ENCODE results near the gene TMIE. TPM values are rescaled to one million over a fixed set of nuclear protein-coding genes. Genes with fewer than 3 reads are reported as not detected.

TMIE gene
- total and polyA plus RNA-seq, 2 of the 4 experiments (the other 2 are of a cell fraction) = 0.12 TPM; not detected in 1

DNA sequence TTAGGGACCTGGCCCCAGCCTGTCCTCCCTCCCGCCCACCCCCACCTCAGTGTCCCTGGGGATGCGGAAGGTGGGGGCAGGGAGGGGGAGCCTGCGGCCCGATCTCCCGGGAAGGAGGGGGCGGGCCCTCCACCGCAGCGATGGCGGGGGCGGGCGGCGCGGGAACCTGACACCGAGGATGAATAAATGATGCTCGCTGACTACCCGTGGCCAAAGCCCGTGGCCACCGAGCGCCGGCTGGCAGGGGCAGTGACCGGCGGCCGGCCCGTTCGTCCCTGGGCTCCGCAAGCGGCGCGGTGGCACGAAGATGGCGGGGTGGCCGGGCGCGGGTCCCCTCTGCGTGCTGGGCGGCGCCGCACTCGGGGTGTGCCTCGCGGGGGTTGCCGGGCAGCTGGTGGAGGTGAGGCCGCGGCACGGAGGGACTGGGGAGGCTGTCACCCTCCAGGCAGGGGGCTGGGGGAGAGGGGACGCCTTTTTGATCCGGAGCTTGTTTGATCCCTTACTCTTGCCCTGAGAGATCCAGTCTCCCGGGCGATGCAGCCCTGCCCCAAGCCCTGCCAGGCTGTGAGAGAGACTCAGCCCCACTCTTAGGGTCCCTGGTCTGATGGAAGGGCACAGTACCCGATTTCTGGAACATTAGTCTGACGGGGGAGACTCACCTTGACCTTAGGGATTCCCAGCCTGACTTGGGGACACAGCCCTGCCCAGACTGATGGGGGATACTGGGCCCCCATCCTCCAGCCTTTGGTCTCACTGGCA is at the start of gene TMIE (continued):
- TF ChIP-seq FOS (IDR thresholded peaks at IDR 0.05; ENCODE audit: low read depth, low read length) (no peak), NFE2L2 (IDR thresholded peaks at IDR 0.05; ENCODE audit: low read depth, low read length) (no peak), MAZ (IDR thresholded peaks at IDR 0.05; ENCODE audit: borderline replicate concordance, low read depth, low read length) (no peak)

DNA sequence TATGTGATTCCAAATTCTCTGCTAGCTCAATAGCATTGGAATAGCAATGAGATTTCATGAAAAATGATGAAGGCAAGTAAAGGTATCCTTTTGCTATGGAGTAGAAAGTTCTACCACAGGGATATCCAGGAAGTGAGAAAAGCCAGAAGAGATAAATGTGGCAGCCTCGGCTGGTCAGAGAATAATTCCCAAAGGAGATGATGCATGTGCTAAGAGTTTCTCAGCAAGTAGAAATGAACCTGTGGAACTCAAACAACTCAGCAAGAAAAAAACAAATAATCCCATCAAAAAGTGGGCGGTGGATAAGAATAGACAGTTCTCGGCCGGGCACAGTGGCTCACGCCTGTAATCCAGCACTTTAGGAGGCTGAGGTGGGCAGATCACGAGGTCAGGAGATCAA is 45.9 kb upstream of the TMIE start:
- DNase-seq (no peak), ATAC-seq (ENCODE audit: low read depth) (no peak)
- TF ChIP-seq MAFK (IDR thresholded peaks at IDR 0.05; ENCODE audit: low read depth, low read length) (no peak), CHD1 (IDR thresholded peaks at IDR 0.05; ENCODE audit: low read depth, low read length) (no peak), POLR2A (IDR thresholded peaks at IDR 0.05; ENCODE audit: low read depth, low read length) (no peak), MXI1 (IDR thresholded peaks at IDR 0.05; ENCODE audit: borderline replicate concordance, low read depth, low read length) (no peak), NFE2L2 (IDR thresholded peaks at IDR 0.05; ENCODE audit: low read depth, low read length) (no peak), MAZ (IDR thresholded peaks at IDR 0.05; ENCODE audit: borderline replicate concordance, low read depth, low read length) (no peak), RCOR1 (IDR thresholded peaks at IDR 0.05; ENCODE audit: insufficient replicate concordance, low read length) (no peak)
- TF ChIP-seq, protein P1, sequence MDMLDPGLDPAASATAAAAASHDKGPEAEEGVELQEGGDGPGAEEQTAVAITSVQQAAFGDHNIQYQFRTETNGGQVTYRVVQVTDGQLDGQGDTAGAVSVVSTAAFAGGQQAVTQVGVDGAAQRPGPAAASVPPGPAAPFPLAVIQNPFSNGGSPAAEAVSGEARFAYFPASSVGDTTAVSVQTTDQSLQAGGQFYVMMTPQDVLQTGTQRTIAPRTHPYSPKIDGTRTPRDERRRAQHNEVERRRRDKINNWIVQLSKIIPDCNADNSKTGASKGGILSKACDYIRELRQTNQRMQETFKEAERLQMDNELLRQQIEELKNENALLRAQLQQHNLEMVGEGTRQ (IDR thresholded peaks at IDR 0.05; ENCODE audit: low read depth, low read length) = no peak
- TF ChIP-seq, protein P2, sequence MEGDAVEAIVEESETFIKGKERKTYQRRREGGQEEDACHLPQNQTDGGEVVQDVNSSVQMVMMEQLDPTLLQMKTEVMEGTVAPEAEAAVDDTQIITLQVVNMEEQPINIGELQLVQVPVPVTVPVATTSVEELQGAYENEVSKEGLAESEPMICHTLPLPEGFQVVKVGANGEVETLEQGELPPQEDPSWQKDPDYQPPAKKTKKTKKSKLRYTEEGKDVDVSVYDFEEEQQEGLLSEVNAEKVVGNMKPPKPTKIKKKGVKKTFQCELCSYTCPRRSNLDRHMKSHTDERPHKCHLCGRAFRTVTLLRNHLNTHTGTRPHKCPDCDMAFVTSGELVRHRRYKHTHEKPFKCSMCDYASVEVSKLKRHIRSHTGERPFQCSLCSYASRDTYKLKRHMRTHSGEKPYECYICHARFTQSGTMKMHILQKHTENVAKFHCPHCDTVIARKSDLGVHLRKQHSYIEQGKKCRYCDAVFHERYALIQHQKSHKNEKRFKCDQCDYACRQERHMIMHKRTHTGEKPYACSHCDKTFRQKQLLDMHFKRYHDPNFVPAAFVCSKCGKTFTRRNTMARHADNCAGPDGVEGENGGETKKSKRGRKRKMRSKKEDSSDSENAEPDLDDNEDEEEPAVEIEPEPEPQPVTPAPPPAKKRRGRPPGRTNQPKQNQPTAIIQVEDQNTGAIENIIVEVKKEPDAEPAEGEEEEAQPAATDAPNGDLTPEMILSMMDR (conservative IDR thresholded peaks at IDR 0.05; ENCODE audit: low read depth, low read length) = no peak
- Histone ChIP-seq H3K4ac (ENCODE audit: low read depth, low read length) (no peak overlapping the region), H2AFZ (replicated peaks; ENCODE audit: low read length, poor library complexity) (no peak overlapping the region), H3K9me3 (ENCODE audit: control insufficient read depth, insufficient read depth, low read length) (peaks cover 4% of the 10 kb centered on the region; the same call in 1 of the 2 replicates), H3K4me1 (ENCODE audit: control insufficient read depth, insufficient read depth, low read length) (peaks cover 4% of the 10 kb centered on the region), H3K36me3 (ENCODE audit: control insufficient read depth, insufficient read depth, low read length) (no peaks in the 10 kb centered on the region), H3K4me3 (ENCODE audit: insufficient read depth, low read depth, low read length) (no peak overlapping the region), H3K9ac (ENCODE audit: low read depth, low read length) (no peak overlapping the region), H2BK20ac (ENCODE audit: low read depth, low read length) (no peak overlapping the region), H4K91ac (ENCODE audit: insufficient read depth, low read depth, low read length) (no peak overlapping the region), H3K4me2 (ENCODE audit: low read depth, low read length) (no peak overlapping the region), H3K56ac (ENCODE audit: extremely low read depth, insufficient read depth, low read length) (no peak overlapping the region), H3K79me1 (ENCODE audit: low read depth in 1 of 2, low read length in 2 of 2) (no peaks in the 10 kb centered on the region), H2AK5ac (ENCODE audit: low read depth, low read length) (no peak overlapping the region), H3K27ac (ENCODE audit: insufficient read depth, low read length) (no peak overlapping the region), H2BK15ac (ENCODE audit: low read depth, low read length) (no peak overlapping the region), H3K14ac (replicated peaks; ENCODE audit: low read depth, low read length) (no peak overlapping the region), H4K8ac (ENCODE audit: low read depth in 2 of 2, low read length in 2 of 2) (no peak overlapping the region), H2BK120ac (ENCODE audit: low read depth, low read length) (no peak overlapping the region), H3K18ac (ENCODE audit: low read depth, low read length) (no peak overlapping the region), H3K23ac (ENCODE audit: low read depth, low read length) (no peak overlapping the region), H2AK9ac (replicated peaks; ENCODE audit: low read depth, low read length, poor library complexity) (no peak overlapping the region), H2BK5ac (ENCODE audit: low read depth, low read length, poor library complexity, severe bottlenecking) (no peak overlapping the region), H4K5ac (ENCODE audit: low read depth, low read length) (no peak overlapping the region), H3K9me1 (ENCODE audit: insufficient read depth, low read length) (no peaks in the 10 kb centered on the region), H4K20me1 (ENCODE audit: insufficient read depth, low read length) (no peaks in the 10 kb centered on the region), H3K27me3 (ENCODE audit: control insufficient read depth, insufficient read depth, low read length) (no peaks in the 10 kb centered on the region; the same call in 1 of the 2 replicates)
- BruUV-seq (replicated peaks) = no TSS peak
- WGBS, 2 experiments (ENCODE audit: extremely low coverage in 2 of 2, insufficient read length in 1 of 2) = 53% methylated on average over 3 of the region's 6 CpGs; no CpG with 5 or more reads in 1 of the 2 experiments
- ChIA-PET POLR2A (ENCODE audit: unreplicated experiment) (no interaction called here), CTCF (no interaction called here)
- intact Hi-C loops (cut with micrococcal nuclease) (no loop called here), in situ Hi-C loops (cut with MboI; ENCODE audit: low sequenced_read_pairs) (no loop called here), dilution Hi-C loops (cut with HindIII; ENCODE audit: low sequenced_read_pairs, unreplicated experiment) (no loop called here)

All from IMR-90 (cell line).